Lung (tissue), 12 donors: ENCODE data around the gene PGS1. TPM values are rescaled to one million over a fixed set of nuclear protein-coding genes. Genes with fewer than 3 reads are reported as not detected.

Experiments
- ATAC-seq: fragments of 200-7000 bp; cut with Tn5 transposase; one replicate; pipeline ENCODE4 v1.9.1; 2020; ENCODE audit warnings: moderate number of reproducible peaks; ENCODE audit not compliant: insufficient read depth, low FRiP score
- DNase-seq, 3 donors: peaks; one replicate each; pipeline ENCODE4 v3.0.0-alpha.2; 2013 to 2017
- H3K27ac ChIP-seq, 2 donors: one replicate each; pipeline ENCODE4 v1.5.1; 2013; ENCODE audit warnings: mild to moderate bottlenecking in 2 of 2, moderate library complexity in 2 of 2, control low read depth in 1 of 2, inconsistent platforms in 1 of 2, low read depth in 1 of 2, low read length in 1 of 2
- H3K27me3 ChIP-seq, 3 donors: one replicate each; pipeline ENCODE4 v1.5.1; 2013; ENCODE audit warnings: low read length in 2 of 3; ENCODE audit not compliant: control insufficient read depth in 3 of 3, insufficient read depth in 3 of 3
- H3K36me3 ChIP-seq, 4 donors: one replicate each; pipeline ENCODE4 v1.5.1; 2013; ENCODE audit warnings: low read length in 4 of 4, mild to moderate bottlenecking in 1 of 4, moderate library complexity in 1 of 4; ENCODE audit not compliant: control insufficient read depth in 4 of 4, insufficient read depth in 4 of 4
- H3K4me1 ChIP-seq, 5 donors: one replicate each; pipeline ENCODE4 v1.5.1; 2013; ENCODE audit warnings: low read length in 5 of 5, mild to moderate bottlenecking in 2 of 5, moderate library complexity in 1 of 5; ENCODE audit not compliant: control insufficient read depth in 5 of 5, insufficient read depth in 5 of 5
- H3K4me3 ChIP-seq: one replicate; pipeline ENCODE4 v1.5.1; 2013; ENCODE audit warnings: mild to moderate bottlenecking, control low read depth, moderate library complexity
- H3K9ac ChIP-seq, 2 donors: one replicate each; pipeline ENCODE4 v1.5.1; 2013; ENCODE audit warnings: low read length in 2 of 2, control low read depth in 1 of 2; ENCODE audit not compliant: insufficient read depth in 1 of 2
- H3K9me3 ChIP-seq, 4 donors: one replicate each; pipeline ENCODE4 v1.5.1; 2013; ENCODE audit warnings: low read length in 3 of 4, mild to moderate bottlenecking in 1 of 4, moderate library complexity in 1 of 4; ENCODE audit not compliant: control insufficient read depth in 4 of 4, insufficient read depth in 3 of 4
- WGBS, 2 donors: extraction: QIAGEN DNeasy Blood & Tissue Kit; methylation state at CpG; one replicate each; pipeline ENCODE4 v1.1.7; 2013; 5-methylcytosine and 5-hydroxymethylcytosine counted together
- polyA plus RNA-seq, 2 donors: library from polyadenylated mRNA; stranded (reverse); fragments of 200-250 nt; gene quantifications; one replicate each; pipeline ENCODE4 v1.2.1, GENCODE V29; 2013
- total RNA-seq, 2 donors: library from RNA; depleted of rRNA in 1 of 2; stranded (reverse); fragments of >200 nt in 1 of 2; gene quantifications; one replicate each; pipeline ENCODE4 v1.2.1, GENCODE V29; 2014 to 2021
- TF ChIP-seq, protein P1 (sequence below): IDR thresholded peaks from 2 replicates; pipeline ENCODE4 v1.5.1; 2012; ENCODE audit warnings: mild to moderate bottlenecking; ENCODE audit errors: control extremely low read depth, extremely low read depth
- donor health status: control.
- donor health status: control.
- donor health status: Bipolar disorder and iron deficiency.
- donor health status: healthy.
- donor health status: DM: yes; HTN: yes; CAD: no.

PGS1 gene
- total and polyA plus RNA-seq, 4 donors: 44.9 to 104 (median 94.3) TPM

- Histone ChIP-seq H3K4me1 (peaks cover 5 to 51% (median 13%) of the 10 kb centered on the region in 5 donors), H3K27me3 (no peaks in the 10 kb centered on the region), H3K36me3 (peaks cover 0 to 17% (median 3%) of the 10 kb centered on the region in 4 donors), H3K27ac (peak overlapping the region; percentile 5 to 9), H3K4me3 (no peak overlapping the region), H3K9me3 (no peaks in the 10 kb centered on the region), H3K9ac (no peak overlapping the region)
- WGBS, 2 donors: 63 to 70% methylated on average over 15 of the region's 15 CpGs
- TF ChIP-seq, protein P1, sequence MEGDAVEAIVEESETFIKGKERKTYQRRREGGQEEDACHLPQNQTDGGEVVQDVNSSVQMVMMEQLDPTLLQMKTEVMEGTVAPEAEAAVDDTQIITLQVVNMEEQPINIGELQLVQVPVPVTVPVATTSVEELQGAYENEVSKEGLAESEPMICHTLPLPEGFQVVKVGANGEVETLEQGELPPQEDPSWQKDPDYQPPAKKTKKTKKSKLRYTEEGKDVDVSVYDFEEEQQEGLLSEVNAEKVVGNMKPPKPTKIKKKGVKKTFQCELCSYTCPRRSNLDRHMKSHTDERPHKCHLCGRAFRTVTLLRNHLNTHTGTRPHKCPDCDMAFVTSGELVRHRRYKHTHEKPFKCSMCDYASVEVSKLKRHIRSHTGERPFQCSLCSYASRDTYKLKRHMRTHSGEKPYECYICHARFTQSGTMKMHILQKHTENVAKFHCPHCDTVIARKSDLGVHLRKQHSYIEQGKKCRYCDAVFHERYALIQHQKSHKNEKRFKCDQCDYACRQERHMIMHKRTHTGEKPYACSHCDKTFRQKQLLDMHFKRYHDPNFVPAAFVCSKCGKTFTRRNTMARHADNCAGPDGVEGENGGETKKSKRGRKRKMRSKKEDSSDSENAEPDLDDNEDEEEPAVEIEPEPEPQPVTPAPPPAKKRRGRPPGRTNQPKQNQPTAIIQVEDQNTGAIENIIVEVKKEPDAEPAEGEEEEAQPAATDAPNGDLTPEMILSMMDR: no peak
- no peak for ATAC-seq
- DNase-seq: no peak
Measured at GRCh38 chr17:78390241-78391050, 12.0 kb downstream of the PGS1 start.

DNA sequence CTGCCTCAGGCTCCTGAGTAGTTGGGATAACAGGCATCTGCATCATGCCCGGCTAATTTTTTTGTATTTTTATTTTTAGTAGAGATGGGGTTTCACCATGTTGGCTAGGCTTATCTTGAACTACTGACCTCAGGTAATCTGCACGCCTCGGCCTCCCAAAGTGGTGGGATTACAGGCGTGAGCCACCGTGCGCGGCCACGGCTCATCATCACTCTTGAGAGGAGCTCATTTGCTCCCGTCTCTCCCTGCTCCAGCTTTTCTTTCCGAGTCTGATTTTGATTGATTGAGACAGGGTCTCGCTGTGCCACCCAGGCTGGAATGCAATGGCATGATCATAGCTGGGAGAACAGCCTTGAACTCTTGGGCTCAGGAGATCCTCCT lies 12.6 kb downstream of the PGS1 start:
- H3K27ac ChIP-seq: peak overlapping the region in 1 of 2 donors; percentile 55
- no peak overlapping the region for H3K9ac ChIP-seq
- no peaks in the 10 kb centered on the region for H3K27me3 ChIP-seq
- peaks cover 2 to 46% (median 9%) of the 10 kb centered on the region in 5 donors for H3K4me1 ChIP-seq
- 95 to 96% methylated on average over 11 of the region's 11 CpGs for WGBS, 2 donors
- DNase-seq (no peak), ATAC-seq (no peak)
- H3K4me3 ChIP-seq: no peak overlapping the region
- H3K9me3 ChIP-seq: no peaks in the 10 kb centered on the region
- peaks cover 0 to 21% (median 3%) of the 10 kb centered on the region in 4 donors for H3K36me3 ChIP-seq
- TF ChIP-seq, protein P1: no peak

GRCh38 chr17:78391843-78392242 lies 13.4 kb downstream of the PGS1 start:
- no peaks in the 10 kb centered on the region for H3K9me3 ChIP-seq
- H3K36me3 ChIP-seq: peaks cover 0 to 27% (median 5%) of the 10 kb centered on the region in 4 donors
- no peak overlapping the region for H3K4me3 ChIP-seq
- peak overlapping the region in 1 of 2 donors; percentile 2 for H3K27ac ChIP-seq
- peaks cover 0 to 45% (median 6%) of the 10 kb centered on the region in 5 donors for H3K4me1 ChIP-seq
- TF ChIP-seq, protein P1: no peak
- DNase-seq: no peak
- WGBS, 2 donors: 65 to 82% methylated on average over 4 of the region's 4 CpGs
- ATAC-seq: no peak
- H3K9ac ChIP-seq: no peak overlapping the region
- no peaks in the 10 kb centered on the region for H3K27me3 ChIP-seq
